OCI-LY3 (cell line): ENCODE results near the gene NSUN5.

Experiments used
- EZH2phosphoT487 ChIP-seq: fragments of 200-600 bp; shearing (Covaris generic); IDR thresholded peaks from 2 replicates; pipeline ENCODE4 v1.6.1; 2018; ENCODE audit warnings: antibody characterized with exemption, mixed run types, low read depth
- TF ChIP-seq, protein P1 (sequence below): fragments of 200-600, 300-600 bp; sonication (generic); IDR thresholded peaks from 2 replicates; pipeline ENCODE4 v1.5.1; 2014; ENCODE audit warnings: antibody characterized with exemption, low read length, low read depth

DNA sequence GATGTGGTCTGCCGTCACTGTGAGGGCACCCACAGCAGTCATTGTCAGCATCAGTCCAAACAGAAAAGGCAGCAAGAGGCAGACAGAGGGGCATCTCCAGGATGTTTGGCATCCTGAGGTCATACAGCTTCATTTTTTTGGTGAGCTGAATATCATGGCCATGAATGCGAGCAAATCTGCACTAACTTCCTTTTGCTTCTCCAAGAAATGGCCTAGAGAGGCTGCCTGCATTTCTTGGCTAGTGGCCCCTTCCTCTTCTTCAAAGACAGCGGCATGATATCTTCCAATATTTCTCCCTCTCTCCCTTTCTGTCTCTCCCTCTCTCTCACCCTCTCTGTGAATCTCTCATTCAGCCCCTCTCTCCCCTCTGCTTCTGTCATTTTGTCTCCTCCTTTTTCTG, 44.2 kb upstream of the NSUN5 start:
- TF ChIP-seq, protein P1, sequence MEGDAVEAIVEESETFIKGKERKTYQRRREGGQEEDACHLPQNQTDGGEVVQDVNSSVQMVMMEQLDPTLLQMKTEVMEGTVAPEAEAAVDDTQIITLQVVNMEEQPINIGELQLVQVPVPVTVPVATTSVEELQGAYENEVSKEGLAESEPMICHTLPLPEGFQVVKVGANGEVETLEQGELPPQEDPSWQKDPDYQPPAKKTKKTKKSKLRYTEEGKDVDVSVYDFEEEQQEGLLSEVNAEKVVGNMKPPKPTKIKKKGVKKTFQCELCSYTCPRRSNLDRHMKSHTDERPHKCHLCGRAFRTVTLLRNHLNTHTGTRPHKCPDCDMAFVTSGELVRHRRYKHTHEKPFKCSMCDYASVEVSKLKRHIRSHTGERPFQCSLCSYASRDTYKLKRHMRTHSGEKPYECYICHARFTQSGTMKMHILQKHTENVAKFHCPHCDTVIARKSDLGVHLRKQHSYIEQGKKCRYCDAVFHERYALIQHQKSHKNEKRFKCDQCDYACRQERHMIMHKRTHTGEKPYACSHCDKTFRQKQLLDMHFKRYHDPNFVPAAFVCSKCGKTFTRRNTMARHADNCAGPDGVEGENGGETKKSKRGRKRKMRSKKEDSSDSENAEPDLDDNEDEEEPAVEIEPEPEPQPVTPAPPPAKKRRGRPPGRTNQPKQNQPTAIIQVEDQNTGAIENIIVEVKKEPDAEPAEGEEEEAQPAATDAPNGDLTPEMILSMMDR: no peak
- TF ChIP-seq EZH2phosphoT487: no peak
